GM19328 (cell line): Measurements from ENCODE around the gene SMG6.
"Not testable (repeated sequence)": the region's sequence is repeated elsewhere in the genome, so short reads cannot be mapped to it uniquely, and the experiment has no call there.

ENCODE experiments used
- ATAC-seq: cut with Tn5 transposase; IDR thresholded peaks from one replicate; pipeline ENCODE4 v1.9.1; 2021; ENCODE audit warnings: mild to moderate bottlenecking, moderate library complexity; ENCODE audit not compliant: unreplicated experiment

The SMG6 gene

DNA sequence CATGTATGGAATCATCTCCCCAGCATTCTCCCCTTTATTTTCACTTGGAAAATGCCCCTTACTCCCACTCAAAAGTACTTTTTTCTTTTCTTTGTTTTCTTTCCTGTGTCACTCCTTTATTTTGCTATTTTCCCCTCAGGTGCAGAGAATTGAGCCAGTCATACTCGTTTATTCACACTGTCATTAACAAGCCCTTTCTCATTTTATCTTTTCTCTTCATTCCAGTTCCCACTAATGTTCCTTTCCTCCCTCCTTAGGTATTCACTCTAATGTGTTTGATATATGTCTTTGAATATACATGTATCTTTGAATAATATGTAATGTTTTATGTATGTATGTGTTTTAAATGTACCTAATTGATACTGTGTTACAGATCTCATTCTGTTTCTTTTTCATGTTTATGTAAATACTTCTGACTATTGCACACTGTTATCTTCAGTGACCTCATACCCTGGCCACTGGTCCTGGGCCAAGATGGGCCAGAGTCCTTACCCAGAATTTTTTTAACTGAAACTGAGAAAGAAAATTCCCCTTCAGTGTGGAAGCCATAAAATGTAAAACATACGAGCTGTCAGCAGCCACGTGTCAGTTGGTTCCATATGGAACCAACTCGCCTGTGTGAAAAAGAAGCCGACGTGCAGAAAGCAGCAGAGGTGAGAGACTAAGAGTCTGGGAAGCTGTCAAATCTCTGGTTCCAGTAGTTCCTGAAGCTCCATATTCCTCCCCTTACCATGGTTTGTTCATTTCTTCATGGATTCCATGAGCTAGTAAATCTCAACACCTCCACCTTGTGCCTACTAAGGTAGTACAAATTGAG is 6.0 kb upstream of the SMG6 start:
- ATAC-seq: no peak

DNA sequence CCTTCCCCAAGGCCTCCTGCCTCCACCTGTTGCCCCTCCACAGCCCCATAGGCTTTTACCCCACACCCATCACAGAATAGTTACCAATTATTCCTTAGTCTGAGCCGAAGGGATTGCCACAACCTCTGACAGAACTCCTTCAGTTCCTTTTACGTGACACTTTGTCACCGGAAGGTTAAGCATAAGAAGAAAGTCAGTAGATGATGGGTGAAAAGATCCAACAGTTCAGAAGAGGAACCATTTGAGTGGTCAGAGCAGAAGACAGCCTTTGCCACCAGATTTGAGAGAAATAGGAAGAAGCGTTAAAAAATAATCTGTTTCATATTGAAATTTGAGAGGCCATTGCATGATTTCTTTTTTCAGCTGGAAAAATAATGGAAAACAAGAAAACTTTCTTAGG is 1.3 kb upstream of the SMG6 start:
- ATAC-seq: no peak

DNA sequence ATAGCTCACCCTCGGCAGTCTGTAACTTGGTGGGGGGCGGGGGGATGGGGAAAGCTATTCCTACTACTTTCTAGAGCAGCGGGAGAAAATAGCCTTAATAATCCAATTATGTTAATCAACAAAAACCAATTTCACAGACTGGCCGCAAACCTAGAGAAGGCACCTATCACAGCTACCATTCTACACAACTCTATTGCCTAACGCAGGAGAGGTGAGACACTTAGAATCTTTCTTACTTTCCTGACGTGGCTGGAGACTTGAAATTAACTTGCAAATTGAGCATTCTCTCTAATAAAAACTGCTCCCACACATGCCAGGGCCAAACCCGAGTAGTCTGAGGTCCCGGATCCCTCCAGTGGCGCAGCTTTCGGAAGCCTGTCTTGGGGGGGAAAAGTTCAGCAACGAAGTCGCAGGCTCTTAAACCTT is 794 bp downstream of the SMG6 start:
- ATAC-seq: no peak

DNA sequence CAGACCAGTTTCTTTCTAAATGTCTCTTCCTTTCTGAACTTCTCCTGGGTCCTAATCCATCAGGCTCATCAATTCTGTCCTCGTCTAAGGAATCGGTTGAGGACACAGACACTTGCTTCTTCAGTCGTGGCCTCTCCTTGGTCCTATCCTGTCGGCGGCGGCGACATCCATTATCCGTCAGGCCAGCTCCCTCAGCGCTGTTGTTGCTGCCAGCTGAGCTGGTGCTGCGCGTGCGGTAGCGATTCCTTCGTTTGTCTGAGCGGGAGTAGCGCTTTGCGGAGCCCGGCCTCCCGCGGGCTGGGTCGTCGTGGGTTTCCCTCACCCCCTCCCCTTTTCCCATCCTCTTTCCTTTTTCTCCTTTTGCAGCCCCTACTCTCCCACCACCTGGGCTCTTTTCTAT is 3.8 kb downstream of the SMG6 start:
- ATAC-seq: no peak

DNA sequence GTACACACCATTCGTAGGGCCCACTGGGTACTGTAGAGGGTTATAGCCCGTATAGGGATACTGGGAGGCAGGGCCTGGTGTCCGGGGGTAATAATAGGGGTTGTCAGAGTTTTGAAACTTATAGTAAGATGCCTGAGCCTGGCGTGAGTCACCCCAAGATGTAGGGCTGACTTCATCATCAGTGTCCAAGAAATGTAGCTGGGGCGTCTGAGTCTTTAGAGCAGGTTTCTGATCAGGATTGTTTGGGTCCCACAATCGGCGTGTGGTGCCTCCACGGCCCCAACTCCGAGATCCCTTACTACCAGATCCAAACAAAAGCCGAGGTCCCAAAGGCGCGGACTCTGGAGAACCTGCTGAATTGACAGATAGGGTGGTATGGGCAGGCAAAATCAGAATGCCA is 4.4 kb downstream of the SMG6 start:
- ATAC-seq: no peak

DNA sequence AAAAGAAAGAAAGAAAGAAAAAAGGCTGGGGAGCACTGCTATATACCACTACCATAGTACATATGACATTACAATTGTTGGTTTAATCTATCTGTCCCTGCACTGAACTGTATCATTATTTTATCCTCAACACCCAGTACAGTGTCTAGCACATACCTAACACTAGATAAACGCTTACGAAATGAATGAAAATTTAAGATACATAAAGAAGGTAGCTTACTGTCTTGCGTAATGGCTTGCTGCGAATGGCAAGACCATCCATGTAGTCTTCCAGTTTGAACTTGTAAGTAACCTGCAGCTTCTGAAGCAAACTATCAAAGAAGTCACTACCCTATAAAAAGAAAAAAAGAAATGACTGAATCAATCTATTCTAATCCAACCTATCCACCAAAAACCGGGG is 6.6 kb downstream of the SMG6 start:
- ATAC-seq: no peak

DNA sequence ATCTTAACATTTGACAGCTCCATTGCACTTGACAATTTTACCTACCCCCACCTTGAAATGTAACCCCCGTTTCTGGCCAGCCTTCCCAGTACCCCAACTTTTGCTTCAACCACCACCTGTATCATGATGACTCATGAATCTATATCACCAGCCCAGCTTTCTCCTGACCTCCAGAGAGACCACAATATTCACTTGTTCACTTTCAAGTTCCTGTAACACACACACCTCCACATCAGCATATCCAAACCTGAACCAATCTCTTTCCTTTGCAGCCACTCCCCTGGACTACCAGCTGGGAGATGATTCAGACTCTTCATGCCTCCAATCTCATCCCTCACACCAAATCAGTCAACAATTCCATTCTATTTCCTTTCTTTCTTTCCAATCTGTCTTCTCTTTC is 8.0 kb downstream of the SMG6 start:
- ATAC-seq: no peak

DNA sequence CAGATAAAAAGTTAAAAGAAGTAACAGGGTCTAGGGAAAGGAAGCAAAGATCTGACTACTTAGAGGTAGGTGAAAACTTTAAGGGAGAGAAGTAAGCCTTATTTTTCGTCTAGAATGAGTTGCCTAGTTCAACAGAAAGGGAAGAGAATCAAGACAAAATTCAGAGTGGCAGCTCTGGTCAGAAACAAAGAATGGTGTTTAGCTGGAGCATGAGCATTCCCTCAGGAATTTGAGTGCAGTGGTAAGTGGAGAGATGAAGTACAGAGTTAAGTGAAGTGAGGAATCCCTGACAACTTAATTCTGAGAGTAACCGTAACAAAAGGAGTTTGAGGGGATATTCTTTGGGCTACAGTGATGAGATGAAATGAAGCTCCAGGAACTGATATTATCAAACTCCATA is 11.5 kb downstream of the SMG6 start:
- ATAC-seq: no peak

DNA sequence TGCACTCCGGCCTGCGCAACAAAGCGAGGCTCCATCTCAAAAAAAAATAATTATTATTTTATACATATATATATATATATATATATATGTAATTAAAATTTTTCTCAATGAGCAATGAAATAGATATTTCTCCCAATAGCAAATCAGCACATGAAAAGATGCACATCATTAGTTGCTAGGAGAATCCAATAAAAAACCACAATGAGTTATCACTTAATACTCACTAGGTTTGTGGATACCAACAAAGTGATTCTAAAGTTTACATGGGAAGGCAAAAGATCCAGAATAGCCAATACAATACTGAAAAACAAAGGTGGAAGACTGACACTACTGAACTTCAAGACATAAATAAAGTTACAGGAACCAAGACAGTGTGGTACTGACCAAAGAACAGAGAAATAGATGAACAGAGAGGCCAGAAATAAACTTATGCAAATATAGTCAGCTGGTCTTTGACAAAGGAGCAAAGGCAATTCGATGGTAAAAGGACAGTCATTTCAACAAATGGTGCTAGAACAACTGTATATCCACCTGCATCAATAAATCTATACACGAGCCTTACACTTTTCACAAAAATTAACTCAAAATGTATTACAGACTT is 13.6 kb downstream of the SMG6 start:
- ATAC-seq: no peak

DNA sequence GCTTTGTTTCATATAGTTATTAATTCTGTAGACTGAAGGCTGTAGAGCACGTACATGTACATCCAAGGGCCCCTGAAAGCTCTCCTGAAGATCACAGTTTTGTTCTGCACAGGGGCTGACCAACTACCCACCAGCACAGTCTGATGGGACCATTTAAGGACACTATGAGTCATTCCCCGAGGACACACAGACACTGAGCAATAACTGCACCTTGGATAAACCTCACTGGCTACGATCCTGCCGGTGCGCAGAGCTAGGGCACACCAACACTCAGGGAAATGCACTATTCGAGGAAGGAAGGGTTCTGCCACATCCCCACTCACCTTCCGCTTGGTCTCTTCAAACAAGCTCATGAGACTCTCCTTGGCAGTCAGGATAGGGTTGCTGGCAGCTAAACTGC is 20.3 kb downstream of the SMG6 start:
- ATAC-seq: no peak

DNA sequence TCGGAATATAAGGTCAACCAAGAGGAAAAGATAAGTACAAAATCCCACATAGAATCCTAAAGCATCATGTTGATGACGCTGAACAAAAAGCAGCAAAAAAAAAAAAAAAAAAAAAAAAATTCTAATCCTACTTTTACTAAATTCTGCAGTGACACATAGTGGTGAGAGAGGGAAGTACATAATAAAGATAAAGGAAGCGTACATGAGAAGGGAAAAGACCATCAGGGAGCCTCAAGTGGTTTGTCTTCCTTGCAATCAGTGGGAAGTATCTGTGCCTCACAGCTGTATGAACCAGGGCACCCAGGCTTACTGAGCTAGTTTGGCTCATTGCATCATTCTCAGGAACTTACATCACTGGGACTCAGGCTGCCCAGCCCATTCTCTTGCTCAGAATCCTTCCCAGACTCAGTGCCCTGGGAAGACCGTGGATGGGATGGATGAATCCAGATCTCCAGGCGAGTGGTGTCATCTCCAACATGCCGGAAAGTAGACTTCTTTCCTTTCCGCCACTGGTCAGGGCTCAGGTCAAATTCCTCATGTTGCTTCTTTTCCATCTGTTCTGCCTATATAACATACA is 21.2 kb downstream of the SMG6 start:
- ATAC-seq: no peak

DNA sequence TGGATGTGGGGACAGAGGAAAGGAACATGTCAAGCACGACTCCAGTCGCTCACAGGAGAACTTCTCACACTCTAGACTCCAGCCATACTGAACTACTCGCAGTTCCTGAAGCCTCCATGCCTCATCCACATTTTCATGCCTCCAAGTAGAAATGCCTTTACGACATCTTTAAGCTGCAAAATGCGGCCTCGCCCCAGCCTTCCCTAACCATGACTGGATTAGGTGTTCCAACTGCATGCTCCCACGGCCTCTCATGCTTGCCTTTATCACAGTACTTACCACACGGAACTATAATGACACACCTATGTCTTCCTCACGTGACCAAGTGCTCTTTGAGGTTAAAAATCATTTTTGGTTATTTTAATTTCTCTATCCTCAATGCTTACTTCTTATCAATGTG is 23.9 kb downstream of the SMG6 start:
- ATAC-seq: no peak

DNA sequence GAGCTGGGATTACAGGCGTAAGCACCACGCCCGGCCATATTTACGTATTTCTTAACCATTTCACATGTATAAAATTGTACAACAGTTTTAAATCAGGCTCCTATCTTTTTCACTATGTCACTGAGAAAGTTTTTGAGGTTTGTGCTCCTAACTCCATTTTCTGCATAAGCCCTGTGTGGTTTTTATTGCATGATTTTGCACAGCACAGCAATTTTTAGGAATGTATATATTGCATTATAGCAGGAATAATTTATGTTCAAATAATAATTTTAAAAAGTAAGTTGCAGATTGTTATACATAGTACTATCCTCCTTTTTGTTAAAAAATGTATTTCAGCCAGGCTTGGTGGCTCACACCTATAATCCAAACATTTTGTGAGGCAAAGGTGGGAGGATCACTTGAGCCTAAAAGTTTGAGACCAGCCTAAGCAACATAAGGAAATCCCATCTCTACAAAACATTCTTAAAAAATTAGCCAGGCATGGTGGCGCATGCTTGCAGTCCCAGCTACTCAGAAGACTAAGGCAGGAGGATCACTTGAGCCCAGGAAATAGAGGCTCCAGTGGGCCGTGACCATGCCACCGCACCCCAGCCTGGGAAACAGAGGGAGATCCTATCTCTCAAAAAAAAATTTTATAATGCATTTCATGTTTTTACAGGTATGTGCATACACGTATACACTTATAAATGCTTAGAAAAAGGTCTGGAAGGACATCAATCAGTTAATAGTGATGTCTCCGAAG is 26.0 kb downstream of the SMG6 start:
- ATAC-seq: no peak

DNA sequence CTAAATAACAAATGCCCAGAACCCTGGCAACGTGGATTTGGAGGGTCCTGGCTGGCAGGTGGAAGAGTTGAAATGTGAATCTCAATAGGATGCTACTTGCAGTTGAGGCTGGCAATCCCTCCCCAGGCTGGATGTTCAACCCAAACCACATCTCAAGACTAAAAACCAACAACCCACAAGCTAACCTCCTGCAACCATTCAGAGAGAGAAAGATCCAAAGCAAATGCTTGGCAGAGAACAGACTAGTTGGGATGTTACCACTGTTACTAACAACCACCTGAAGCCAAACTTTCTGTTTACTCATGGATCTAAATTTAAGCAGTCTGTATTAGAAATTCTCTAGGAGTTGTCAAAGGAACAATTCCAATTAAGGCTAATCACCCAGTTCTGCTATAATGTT is 27.9 kb downstream of the SMG6 start:
- no peak for ATAC-seq

DNA sequence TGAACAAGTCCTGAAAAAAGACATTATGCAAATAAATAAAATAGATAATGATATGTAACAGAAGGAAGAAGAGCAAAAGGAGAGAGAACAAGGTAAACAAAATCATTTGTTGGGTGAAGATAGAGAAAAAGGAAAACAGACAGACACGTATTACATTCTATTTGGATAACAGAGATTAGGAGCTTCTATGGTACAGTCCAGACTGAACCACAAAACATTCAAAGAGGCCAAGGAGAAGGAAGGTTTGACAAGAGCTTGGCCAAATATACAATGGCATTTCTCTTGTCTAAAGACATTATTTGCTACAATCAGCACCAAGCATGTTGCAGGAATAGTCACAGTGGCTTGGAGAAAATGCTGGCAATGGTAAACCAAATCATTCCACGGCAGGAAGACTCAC is 29.2 kb downstream of the SMG6 start:
- no peak for ATAC-seq

DNA sequence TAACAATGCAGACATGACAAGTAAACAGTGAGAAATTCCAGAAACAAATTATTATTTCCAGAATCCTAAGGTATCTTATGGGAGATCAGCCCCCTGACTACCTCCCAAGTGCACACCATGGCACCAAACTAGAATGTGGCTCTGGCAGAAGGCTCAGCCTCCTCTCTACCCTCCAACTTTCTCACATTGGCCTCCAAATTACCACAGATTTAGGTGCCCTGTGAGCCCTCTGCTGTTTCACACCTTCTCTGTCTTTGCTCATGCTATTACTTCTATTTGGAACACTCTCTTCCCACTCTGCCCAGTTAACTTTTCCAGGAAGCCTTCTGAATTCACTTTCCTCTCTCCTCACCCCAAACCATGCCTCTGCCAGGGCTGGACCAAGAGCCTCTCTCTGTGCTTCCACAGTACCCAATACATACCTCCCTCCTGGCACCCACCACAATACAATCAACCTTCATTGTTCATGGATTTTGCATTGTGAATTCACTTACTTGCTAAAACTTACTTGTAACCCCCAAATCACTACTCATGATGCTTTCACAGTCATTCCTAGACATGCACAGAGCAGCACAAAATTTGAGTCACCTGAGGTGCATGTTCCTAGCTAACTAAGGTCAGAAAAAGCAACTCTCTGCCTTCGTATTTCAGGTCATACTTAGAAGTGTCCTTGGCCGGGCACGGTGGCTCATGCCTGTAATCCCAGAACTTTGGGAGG is 31.4 kb downstream of the SMG6 start:
- ATAC-seq: no peak

DNA sequence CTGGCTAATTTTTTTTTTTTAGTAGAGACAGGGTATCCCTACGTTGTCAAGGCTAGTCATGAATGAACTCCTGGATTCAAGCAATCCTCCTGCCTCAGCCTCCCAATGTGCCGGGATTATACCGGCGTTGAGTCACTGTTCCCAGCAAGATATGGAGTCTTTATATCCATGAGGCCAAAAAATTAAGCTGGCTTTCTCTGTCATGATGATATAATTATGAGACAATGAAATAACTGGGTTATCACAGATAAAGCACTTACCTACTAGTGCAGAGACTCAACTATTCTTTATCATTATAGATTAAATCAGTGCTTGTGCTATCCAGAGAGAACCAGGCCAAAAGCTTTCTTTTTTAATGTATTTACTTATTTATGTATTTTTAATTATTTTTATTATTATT is 36.2 kb downstream of the SMG6 start:
- ATAC-seq: no peak

DNA sequence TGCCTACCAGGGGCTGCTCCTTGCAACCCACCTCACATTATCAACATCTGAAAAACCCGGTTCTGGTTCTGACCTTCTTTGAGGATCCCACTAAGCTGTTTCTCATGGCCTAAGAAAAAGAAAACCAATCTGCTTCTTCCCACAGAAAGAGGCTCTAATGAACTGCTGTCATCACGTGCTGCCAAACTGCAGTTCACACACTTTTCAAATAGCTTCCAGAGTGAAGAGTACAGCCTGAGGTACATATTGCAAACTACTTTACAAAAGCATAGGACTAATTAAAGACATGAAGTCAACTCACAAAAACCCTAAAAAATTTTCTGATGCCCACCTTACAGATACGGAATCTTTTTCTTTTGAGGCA is 36.7 kb downstream of the SMG6 start:
- no peak for ATAC-seq

DNA sequence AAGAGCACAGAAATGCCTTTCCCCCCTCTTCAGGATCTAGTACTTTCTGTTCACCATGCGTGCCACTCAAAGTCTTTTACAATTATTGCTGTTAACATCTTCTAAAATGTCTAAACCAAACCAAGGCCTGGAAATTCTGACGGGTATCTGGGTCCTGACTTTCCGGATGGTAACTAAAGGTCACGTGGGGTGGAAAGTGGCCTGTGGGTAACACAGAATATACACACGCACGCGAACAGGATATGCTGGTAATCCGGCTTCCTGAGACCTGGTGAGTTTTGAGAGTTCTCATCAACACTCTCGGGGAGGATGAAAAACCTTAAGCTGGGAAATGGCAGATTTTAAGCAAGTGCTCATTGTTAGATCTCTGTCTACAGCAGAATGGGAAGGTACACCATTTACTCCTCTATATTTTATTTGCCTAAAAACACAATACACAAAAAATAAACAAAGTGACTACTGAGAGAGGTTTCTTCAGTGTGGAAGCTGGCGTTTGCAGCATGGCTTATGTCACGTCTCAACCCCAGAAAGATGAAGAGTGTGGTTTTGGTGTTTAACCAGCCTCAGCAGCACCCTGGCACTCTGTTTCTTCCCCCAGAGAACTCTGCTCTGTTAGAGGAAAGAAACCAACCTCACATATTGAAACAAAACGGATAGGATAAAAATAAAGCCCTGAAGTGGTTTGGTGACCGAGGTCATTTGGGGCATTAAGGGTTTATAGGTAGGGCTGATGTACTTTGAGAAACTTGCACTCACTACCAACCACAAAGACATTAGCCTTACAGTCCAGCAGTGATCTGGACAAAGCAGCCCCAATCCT is 37.3 kb downstream of the SMG6 start:
- ATAC-seq: no peak

DNA sequence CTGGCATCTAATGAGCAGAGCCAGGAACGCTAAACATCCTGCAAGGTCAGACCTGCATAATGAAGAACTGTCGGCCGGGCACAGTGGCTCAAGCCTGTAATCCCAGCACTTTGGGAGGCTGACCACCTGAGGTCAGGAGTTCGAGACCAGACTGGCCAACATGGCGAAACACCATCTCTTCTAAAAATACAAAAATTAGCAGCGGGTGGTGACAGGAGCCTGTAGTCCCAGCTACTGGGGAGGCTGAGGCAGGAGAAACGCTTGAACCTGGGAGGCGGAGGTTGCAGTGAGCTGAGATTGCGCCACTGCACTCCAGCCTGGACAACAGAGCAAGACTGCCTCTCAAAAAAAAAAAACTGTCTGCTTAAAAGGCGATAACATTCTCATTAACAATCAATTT is 38.4 kb downstream of the SMG6 start:
- ATAC-seq: not testable (repeated sequence)
